Measurements from ENCODE around the gene IL1RAPL1. TPM values are rescaled to one million over a fixed set of nuclear protein-coding genes. Genes with fewer than 3 reads are reported as not detected.

The IL1RAPL1 gene
- total RNA-seq, 2 experiments from 2014 or later: not detected

DNA sequence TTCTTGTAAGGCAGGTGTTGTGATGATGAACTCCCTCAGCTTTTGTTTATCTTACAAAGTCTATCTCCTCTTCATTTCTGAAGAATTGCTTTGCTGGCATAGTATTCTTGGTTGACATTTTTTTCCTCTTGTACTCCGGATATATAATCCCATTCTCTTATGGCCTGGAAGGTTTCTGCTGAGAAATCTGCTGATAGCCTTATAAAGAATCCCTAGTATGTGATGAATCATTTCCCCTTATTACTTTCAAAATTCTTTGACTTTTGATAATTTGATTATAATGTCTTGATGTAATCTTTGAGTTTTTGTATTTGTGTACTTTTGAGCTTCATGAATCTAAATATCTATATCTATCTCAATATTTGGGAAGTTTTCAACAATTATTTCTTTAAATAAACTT, 972.8 kb downstream of the IL1RAPL1 start:
- H3K27me3 Mint-ChIP-seq: no peaks in the 10 kb centered on the region
- ChIA-PET POLR2A (no interaction called here), CTCF (no interaction called here)
- no peak for DNase-seq
- no peaks in the 10 kb centered on the region for H3K4me1 Mint-ChIP-seq (ENCODE audit: low read depth)
- H3K36me3 Mint-ChIP-seq: no peaks in the 10 kb centered on the region
- no peak overlapping the region for H3K4me3 Mint-ChIP-seq
- H3K27ac Mint-ChIP-seq: no peak overlapping the region
- peaks cover 11% of the 10 kb centered on the region for H3K9me3 Mint-ChIP-seq
- intact Hi-C loops (cut with micrococcal nuclease): no loop called here

DNA sequence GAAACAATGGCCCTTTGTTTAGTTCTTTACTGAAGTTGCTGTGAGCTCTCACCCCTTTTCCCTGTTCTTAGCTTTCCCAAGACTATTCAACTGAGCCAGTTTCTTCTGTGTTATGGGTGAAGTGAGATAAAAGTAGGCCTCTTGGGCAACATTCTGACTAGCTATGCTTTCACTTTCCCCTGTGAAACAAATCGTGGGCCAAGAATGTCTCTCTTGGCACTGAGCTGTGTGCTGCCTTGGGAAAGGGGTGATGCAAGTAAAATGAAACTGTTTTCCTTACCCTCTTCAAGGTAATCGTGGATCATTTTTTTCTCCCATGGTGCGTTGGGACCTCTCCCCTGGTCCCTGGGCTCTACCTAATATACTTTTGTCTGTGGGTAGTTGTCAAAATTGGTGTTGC, 974.2 kb downstream of the IL1RAPL1 start:
- Mint-ChIP-seq H3K9me3 (peaks cover 11% of the 10 kb centered on the region), H3K27ac (no peak overlapping the region), H3K4me3 (no peak overlapping the region), H3K4me1 (ENCODE audit: low read depth) (no peaks in the 10 kb centered on the region), H3K36me3 (no peaks in the 10 kb centered on the region), H3K27me3 (no peaks in the 10 kb centered on the region)
- CTCF ChIA-PET: no interaction called here
- POLR2A ChIA-PET: no interaction called here
- no peak for DNase-seq
- intact Hi-C loops (cut with micrococcal nuclease): no loop called here

DNA sequence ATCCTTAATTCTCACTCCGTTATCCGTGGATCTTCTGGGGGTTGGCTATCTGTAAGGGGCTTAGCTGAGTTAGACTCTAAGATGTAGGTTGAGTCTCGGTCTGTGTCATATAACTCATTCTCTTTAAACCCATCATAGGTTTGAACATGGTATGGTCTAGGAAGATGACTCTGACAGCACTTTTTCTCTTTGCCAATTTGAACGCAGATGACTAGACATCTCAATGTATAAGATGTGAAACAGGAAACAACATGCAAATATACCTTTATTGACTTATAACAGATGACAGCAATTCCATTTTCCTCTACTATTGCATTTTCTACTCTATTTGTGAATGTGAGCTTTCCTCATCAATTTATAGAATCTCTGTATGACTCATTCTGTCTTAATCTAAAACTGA, 993.3 kb downstream of the IL1RAPL1 start:
- CTCF ChIA-PET: no interaction called here
- POLR2A ChIA-PET: no interaction called here
- peaks cover 15% of the 10 kb centered on the region for H3K9me3 Mint-ChIP-seq
- H3K4me1 Mint-ChIP-seq (ENCODE audit: low read depth): no peaks in the 10 kb centered on the region
- no peaks in the 10 kb centered on the region for H3K36me3 Mint-ChIP-seq
- intact Hi-C loops (cut with micrococcal nuclease): no loop called here
- no peaks in the 10 kb centered on the region for H3K27me3 Mint-ChIP-seq
- H3K4me3 Mint-ChIP-seq: no peak overlapping the region
- no peak for DNase-seq
- no peak overlapping the region for H3K27ac Mint-ChIP-seq

DNA sequence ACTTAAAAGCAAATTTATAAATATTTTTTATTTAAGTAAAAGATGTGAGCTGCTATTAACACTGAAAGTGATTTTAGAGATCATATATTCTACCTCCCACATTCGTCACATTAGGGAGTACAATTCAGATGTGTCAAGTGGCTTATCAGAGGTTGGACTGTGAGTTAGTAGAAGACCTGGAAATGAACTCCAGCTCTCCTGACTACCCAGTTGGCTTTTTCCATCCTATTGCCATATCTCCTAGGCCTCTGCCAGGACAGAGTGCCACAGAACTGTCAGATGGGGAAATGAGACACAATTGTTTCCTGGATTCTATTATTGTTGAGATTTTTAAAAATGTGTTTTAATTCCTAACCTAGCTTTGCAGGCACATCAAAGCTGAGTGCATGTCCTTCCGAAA, 994.0 kb downstream of the IL1RAPL1 start:
- no peaks in the 10 kb centered on the region for H3K36me3 Mint-ChIP-seq
- intact Hi-C loops (cut with micrococcal nuclease): no loop called here
- DNase-seq: no peak

DNA sequence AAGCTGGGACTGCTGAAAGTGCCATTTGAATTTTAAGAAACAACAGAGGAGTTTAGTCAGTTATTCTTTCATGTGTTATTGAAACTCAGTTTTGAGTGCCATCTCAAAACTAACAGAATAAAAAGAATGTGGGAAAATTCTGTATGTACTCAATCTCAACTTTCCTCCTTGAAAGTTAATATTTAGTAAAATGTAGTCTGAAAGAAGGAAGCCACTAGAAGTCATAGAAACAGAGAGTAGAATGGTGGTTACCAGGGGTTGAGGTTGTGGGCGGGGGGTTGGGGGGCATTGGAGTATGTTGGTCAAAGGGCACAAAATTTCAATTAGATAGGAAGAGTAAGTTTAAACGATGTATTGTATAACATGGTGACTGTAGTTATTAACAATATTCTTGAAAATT, 999.9 kb downstream of the IL1RAPL1 start:
- intact Hi-C loops (cut with micrococcal nuclease): no loop called here
- Mint-ChIP-seq H3K36me3 (no peaks in the 10 kb centered on the region), H3K4me3 (no peak overlapping the region), H3K27me3 (no peaks in the 10 kb centered on the region), H3K4me1 (ENCODE audit: low read depth) (no peaks in the 10 kb centered on the region), H3K9me3 (peaks cover 2% of the 10 kb centered on the region), H3K27ac (no peak overlapping the region)
- CTCF ChIA-PET: no interaction called here
- POLR2A ChIA-PET: no interaction called here
- DNase-seq: no peak

More for the DNA sequence above, 994.0 kb downstream of the IL1RAPL1 start:
- no peak overlapping the region for H3K27ac Mint-ChIP-seq
- H3K27me3 Mint-ChIP-seq: no peaks in the 10 kb centered on the region
- peaks cover 15% of the 10 kb centered on the region for H3K9me3 Mint-ChIP-seq
- no peak overlapping the region for H3K4me3 Mint-ChIP-seq
- H3K4me1 Mint-ChIP-seq (ENCODE audit: low read depth): no peaks in the 10 kb centered on the region
- CTCF ChIA-PET: no interaction called here
- POLR2A ChIA-PET: no interaction called here

DNA sequence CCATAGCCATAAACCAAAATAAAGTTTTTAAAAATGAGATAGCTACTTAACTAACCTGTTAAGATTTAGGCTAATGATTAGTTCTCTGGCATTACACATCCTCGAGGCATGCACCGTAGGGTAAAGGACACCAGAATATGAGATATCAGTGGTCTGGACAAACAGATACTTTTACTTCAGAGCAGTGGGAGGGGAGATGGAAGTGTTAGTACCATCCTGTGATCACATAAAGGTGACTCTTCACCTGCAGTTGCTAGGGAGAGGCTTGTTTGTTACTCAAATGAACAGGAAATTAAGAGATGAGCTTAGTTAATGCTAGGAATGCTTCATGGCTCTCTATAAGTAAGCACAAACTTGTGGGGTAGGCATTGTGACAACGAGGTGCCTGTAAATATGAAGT, 1003.7 kb downstream of the IL1RAPL1 start:
- POLR2A ChIA-PET: no interaction called here
- no peaks in the 10 kb centered on the region for H3K9me3 Mint-ChIP-seq
- no peak overlapping the region for H3K4me3 Mint-ChIP-seq
- H3K27ac Mint-ChIP-seq: no peak overlapping the region
- H3K36me3 Mint-ChIP-seq: no peaks in the 10 kb centered on the region
- intact Hi-C loops (cut with micrococcal nuclease): no loop called here
- no peak for DNase-seq
- H3K27me3 Mint-ChIP-seq: no peaks in the 10 kb centered on the region
- no peaks in the 10 kb centered on the region for H3K4me1 Mint-ChIP-seq (ENCODE audit: low read depth)
- CTCF ChIA-PET: no interaction called here

DNA sequence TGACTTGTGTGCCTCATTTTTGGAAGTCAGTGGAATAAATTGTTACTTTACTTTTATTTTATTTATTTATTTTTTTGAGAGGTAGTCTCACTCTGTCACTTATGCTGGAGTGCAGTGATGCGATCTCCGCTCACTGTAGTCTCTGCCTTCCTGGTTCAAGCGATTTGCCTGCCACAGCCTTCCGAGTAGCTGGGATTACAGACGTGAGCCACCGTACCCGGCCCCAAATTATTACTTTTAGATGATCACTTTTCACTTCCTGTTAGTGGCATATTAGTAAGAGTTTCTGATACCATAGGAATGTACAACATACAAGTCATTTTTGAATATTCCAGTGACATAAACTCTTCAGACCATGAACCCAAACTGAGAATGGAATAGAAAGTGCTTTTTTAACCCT, 1017.1 kb downstream of the IL1RAPL1 start:
- no peak for DNase-seq
- no peak overlapping the region for H3K27ac Mint-ChIP-seq
- ChIA-PET CTCF (no interaction called here), POLR2A (no interaction called here)
- H3K4me3 Mint-ChIP-seq: no peak overlapping the region
- H3K9me3 Mint-ChIP-seq: no peaks in the 10 kb centered on the region
- no peaks in the 10 kb centered on the region for H3K27me3 Mint-ChIP-seq
- H3K4me1 Mint-ChIP-seq (ENCODE audit: low read depth): no peaks in the 10 kb centered on the region
- H3K36me3 Mint-ChIP-seq: no peaks in the 10 kb centered on the region
- intact Hi-C loops (cut with micrococcal nuclease): no loop called here

DNA sequence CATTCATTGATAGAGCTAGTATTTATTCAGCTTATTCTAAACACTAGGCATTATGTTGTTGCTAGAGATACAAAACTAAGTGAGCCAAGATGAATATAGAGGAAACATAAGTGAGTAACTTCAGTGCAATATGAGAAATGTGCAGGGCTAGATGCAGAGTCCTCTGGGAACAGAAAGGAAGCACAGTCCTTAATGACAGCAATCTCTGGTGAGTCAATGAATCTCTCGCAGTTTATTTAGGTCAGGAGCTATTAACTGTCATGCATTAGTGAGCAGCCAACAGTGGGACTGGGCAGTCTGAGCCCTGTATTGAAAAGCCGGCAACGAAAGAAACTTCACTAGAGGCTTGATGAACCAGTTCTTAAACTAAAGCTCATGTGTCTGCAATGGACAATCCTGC, 1030.0 kb downstream of the IL1RAPL1 start:
- Mint-ChIP-seq H3K4me1 (ENCODE audit: low read depth) (no peaks in the 10 kb centered on the region), H3K27me3 (no peaks in the 10 kb centered on the region), H3K4me3 (no peak overlapping the region), H3K36me3 (no peaks in the 10 kb centered on the region), H3K27ac (no peak overlapping the region), H3K9me3 (no peaks in the 10 kb centered on the region)
- ChIA-PET POLR2A (no interaction called here), CTCF (no interaction called here)
- no peak for DNase-seq
- intact Hi-C loops (cut with micrococcal nuclease): no loop called here

DNA sequence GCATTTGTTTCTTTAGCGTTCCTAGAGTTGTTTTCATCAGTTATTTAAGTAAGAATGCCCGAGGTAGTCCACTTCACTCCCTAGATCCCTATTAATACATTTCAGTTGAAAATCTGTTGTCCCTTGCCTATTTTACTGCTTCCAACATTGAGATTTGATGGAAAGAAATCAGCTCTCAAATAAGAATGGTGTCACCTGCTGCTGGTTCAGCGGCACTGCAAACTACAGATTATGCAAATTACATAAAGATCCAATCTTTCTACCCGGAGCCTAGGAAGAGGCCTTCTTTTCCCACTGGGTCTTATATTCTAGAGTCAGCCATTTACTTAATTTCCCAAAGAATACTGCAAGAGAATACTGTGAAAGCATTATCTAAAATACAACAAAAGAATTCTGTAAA, 1030.5 kb downstream of the IL1RAPL1 start:
- Mint-ChIP-seq H3K27me3 (no peaks in the 10 kb centered on the region), H3K4me3 (no peak overlapping the region), H3K27ac (no peak overlapping the region), H3K9me3 (no peaks in the 10 kb centered on the region), H3K36me3 (no peaks in the 10 kb centered on the region), H3K4me1 (ENCODE audit: low read depth) (no peaks in the 10 kb centered on the region)
- no peak for DNase-seq
- ChIA-PET CTCF (no interaction called here), POLR2A (no interaction called here)
- intact Hi-C loops (cut with micrococcal nuclease): no loop called here

DNA sequence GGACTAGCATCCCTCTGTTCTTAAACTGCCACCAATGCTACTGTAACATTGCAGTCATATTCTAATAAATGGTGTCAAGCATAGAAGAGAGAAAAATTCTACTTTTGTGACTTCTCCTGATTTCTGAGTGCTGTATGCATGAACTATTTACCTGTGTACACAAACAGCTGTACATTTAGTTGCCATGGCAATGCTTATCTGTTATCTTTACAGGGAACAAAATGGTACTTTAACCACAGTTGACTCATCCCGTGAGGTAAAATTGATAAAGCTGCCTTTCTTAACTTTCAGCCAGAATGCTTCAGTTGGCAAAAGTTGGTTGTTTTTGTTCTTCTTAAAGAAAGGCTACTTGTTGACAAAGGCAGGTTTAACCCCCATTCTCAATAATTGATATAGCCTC, 1040.6 kb downstream of the IL1RAPL1 start:
- POLR2A ChIA-PET: no interaction called here
- intact Hi-C loops (cut with micrococcal nuclease): no loop called here
- H3K4me1 Mint-ChIP-seq (ENCODE audit: low read depth): no peaks in the 10 kb centered on the region

DNA sequence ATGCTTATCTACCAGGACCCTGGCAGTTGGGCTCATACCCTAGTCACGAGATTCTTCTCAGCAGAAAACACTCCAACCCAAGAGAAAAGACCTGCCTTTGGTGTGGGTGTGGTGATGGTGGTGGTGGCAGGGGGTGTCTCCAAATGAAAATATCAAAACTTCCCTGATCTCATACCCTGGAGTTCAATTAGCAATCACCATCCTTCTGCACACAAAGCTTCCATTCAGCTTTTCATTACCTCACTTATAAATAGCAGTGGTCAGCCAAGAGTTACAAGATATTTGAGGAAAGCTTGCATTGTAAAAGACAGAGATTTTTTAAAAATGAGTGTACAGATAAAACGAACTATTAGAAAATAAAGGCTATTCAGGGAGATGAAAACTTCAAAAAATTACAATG, 1047.3 kb downstream of the IL1RAPL1 start:
- ChIA-PET POLR2A (no interaction called here), CTCF (no interaction called here)
- no peak overlapping the region for H3K4me3 Mint-ChIP-seq
- DNase-seq: no peak
- no peaks in the 10 kb centered on the region for H3K9me3 Mint-ChIP-seq
- no peaks in the 10 kb centered on the region for H3K4me1 Mint-ChIP-seq (ENCODE audit: low read depth)
- intact Hi-C loops (cut with micrococcal nuclease): no loop called here
- no peak overlapping the region for H3K27ac Mint-ChIP-seq
- H3K27me3 Mint-ChIP-seq: no peaks in the 10 kb centered on the region
- no peaks in the 10 kb centered on the region for H3K36me3 Mint-ChIP-seq

More for the DNA sequence above, 1040.6 kb downstream of the IL1RAPL1 start:
- Mint-ChIP-seq H3K9me3 (no peaks in the 10 kb centered on the region), H3K4me3 (no peak overlapping the region), H3K27ac (no peak overlapping the region), H3K36me3 (no peaks in the 10 kb centered on the region), H3K27me3 (no peaks in the 10 kb centered on the region)
- DNase-seq: no peak
- CTCF ChIA-PET: no interaction called here

DNA sequence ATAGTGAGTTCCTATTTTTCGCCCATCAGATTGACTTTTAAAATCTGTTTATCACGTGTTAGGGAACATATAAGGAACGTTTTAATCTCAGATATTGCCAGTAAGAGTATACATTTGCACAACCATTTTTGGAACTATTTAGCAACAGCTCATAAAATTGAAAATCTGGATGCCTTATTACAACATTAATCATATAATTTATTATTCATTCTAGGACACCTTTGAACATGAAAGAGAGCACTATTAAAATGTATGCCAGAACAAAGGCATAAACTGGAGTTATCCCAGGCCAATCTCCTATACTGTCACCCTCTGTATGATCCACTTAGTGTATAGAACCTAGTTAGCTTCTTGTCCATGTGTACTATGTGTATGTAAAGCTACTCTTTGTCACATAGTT, 1049.1 kb downstream of the IL1RAPL1 start:
- no peak for DNase-seq
- intact Hi-C loops (cut with micrococcal nuclease): no loop called here
- no peaks in the 10 kb centered on the region for H3K4me1 Mint-ChIP-seq (ENCODE audit: low read depth)
- H3K36me3 Mint-ChIP-seq: no peaks in the 10 kb centered on the region
- no peaks in the 10 kb centered on the region for H3K27me3 Mint-ChIP-seq
- no peak overlapping the region for H3K27ac Mint-ChIP-seq
- H3K4me3 Mint-ChIP-seq: no peak overlapping the region
- ChIA-PET POLR2A (no interaction called here), CTCF (no interaction called here)
- peaks cover 4% of the 10 kb centered on the region for H3K9me3 Mint-ChIP-seq

DNA sequence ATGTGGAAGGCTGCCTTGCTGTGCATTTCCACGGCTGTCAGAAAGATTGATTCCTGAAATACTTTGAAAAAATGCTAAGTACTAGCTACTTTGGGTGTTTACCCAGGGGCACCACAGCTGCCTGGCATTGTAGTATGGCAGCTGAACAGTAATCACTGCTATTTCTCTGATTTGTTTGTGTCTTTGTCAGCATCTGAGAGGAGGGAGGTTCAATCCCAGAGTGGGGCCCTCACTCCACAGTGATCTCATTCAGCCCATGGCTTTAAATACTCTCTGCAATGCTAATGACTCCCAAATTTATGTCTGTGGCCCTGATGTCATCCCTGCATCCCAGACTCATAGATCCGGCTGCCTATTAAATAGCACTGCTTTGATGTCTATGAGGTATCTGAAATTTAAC, 1052.9 kb downstream of the IL1RAPL1 start:
- no peaks in the 10 kb centered on the region for H3K4me1 Mint-ChIP-seq (ENCODE audit: low read depth)
- H3K9me3 Mint-ChIP-seq: peaks cover 4% of the 10 kb centered on the region
- POLR2A ChIA-PET: no interaction called here
- no peak overlapping the region for H3K27ac Mint-ChIP-seq
- no peaks in the 10 kb centered on the region for H3K27me3 Mint-ChIP-seq
- DNase-seq: no peak
- no peaks in the 10 kb centered on the region for H3K36me3 Mint-ChIP-seq
- intact Hi-C loops (cut with micrococcal nuclease): no loop called here
- H3K4me3 Mint-ChIP-seq: no peak overlapping the region
- CTCF ChIA-PET: no interaction called here

DNA sequence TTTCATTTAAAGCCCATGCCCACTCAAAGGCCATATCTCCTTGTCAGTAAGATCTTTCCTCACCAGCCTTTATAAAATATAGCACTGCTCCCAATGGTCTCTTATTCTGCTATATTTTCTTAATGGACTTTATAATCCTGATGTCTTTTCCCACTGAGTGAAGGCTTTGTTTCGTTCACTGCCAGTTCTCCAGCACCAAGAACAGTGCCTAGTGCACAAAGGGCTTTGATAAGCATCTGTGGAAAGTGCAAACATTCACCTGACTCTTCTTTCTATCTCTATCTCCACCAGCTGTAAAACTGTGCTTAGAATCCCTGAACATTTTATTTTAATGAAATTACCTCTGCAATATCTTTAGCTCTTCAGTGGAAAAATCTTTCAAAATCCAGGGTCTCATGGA, 1054.2 kb downstream of the IL1RAPL1 start:
- ChIA-PET CTCF (no interaction called here), POLR2A (no interaction called here)
- no peak for DNase-seq
- Mint-ChIP-seq H3K27ac (no peak overlapping the region), H3K4me1 (ENCODE audit: low read depth) (no peaks in the 10 kb centered on the region), H3K36me3 (no peaks in the 10 kb centered on the region), H3K27me3 (no peaks in the 10 kb centered on the region), H3K4me3 (no peak overlapping the region), H3K9me3 (peaks cover 4% of the 10 kb centered on the region)
- intact Hi-C loops (cut with micrococcal nuclease): no loop called here

All from activated CD4-positive, alpha-beta memory T cell treated with anti-CD3 and anti-CD28 coated beads for 36 hours (primary cell).